Measurements from ENCODE around the gene TAS2R40. TPM values are rescaled to one million over a fixed set of nuclear protein-coding genes. Genes with fewer than 3 reads are reported as not detected.

The TAS2R40 gene
- total and polyA plus RNA-seq, 2 donors from 2014 or later = not detected

GRCh38 chr7:143271240-143271639, 49.4 kb downstream of the TAS2R40 start:
- DNase-seq (no peak), FAIRE-seq (no peak)
- peaks cover 6 to 19% (median 8%) of the 10 kb centered on the region in 3 donors for H3K36me3 ChIP-seq (ENCODE audit: control insufficient read depth in 2 of 3, insufficient read depth in 3 of 3, low read length in 3 of 3)
- no peak overlapping the region for H3K4me3 ChIP-seq (ENCODE audit: low read length in 3 of 3)
- intact Hi-C loops (cut with DNase I) = no loop called here
- no peaks in the 10 kb centered on the region for H3K27me3 ChIP-seq (ENCODE audit: control insufficient read depth, insufficient read depth, low read length)
- H3K4me1 ChIP-seq (ENCODE audit: control insufficient read depth in 2 of 3, insufficient read depth in 2 of 3, low read depth in 1 of 3, low read length in 3 of 3) = no peaks in the 10 kb centered on the region
- H3K9ac ChIP-seq (ENCODE audit: low read length in 3 of 3) = no peak overlapping the region
- no peaks in the 10 kb centered on the region for H3K9me3 ChIP-seq (ENCODE audit: control insufficient read depth in 2 of 3, insufficient read depth in 1 of 3, low read length in 3 of 3)
- H3K27ac ChIP-seq (ENCODE audit: low read depth in 2 of 2, low read length in 2 of 2) = no peak overlapping the region
- no peak for TF ChIP-seq CTCF (IDR thresholded peaks at IDR 0.05; ENCODE audit: borderline replicate concordance, extremely low read depth, insufficient read depth)

Other genes starting within 250 kb of the TAS2R40 start
- gene OR9A2, start 194.9 kb upstream of the TAS2R40 start, total RNA-seq = not detected
- not detected for gene OR9A2, start 194.9 kb upstream of the TAS2R40 start, polyA plus RNA-seq (ENCODE audit: insufficient read depth, low read depth, low replicate concordance)
- not detected for gene OR6V1, start 169.7 kb upstream of the TAS2R40 start, total RNA-seq
- not detected for gene OR6V1, start 169.7 kb upstream of the TAS2R40 start, polyA plus RNA-seq (ENCODE audit: insufficient read depth, low read depth, low replicate concordance)
- gene PIP, start 90.0 kb upstream of the TAS2R40 start, total RNA-seq = 0.47 TPM
- gene PIP, start 90.0 kb upstream of the TAS2R40 start, polyA plus RNA-seq (ENCODE audit: insufficient read depth, low read depth, low replicate concordance) = not detected
- not detected for gene TAS2R39, start 38.6 kb upstream of the TAS2R40 start, total RNA-seq
- gene TAS2R39, start 38.6 kb upstream of the TAS2R40 start, polyA plus RNA-seq (ENCODE audit: insufficient read depth, low read depth, low replicate concordance) = not detected
- gene GSTK1, start 41.4 kb downstream of the TAS2R40 start, total RNA-seq = 176 TPM
- 469 TPM for gene GSTK1, start 41.4 kb downstream of the TAS2R40 start, polyA plus RNA-seq (ENCODE audit: insufficient read depth, low read depth, low replicate concordance)
- 36.7 TPM for gene TMEM139, start 62.9 kb downstream of the TAS2R40 start, total RNA-seq
- 108 TPM for gene TMEM139, start 62.9 kb downstream of the TAS2R40 start, polyA plus RNA-seq (ENCODE audit: insufficient read depth, low read depth, low replicate concordance)
- gene CASP2, start 66.3 kb downstream of the TAS2R40 start, total RNA-seq = 36.2 TPM
- gene CASP2, start 66.3 kb downstream of the TAS2R40 start, polyA plus RNA-seq (ENCODE audit: insufficient read depth, low read depth, low replicate concordance) = 6.6 TPM
- 0.35 TPM for gene CLCN1, start 94.1 kb downstream of the TAS2R40 start, total RNA-seq
- gene CLCN1, start 94.1 kb downstream of the TAS2R40 start, polyA plus RNA-seq (ENCODE audit: insufficient read depth, low read depth, low replicate concordance) = not detected
- gene FAM131B, start 140.7 kb downstream of the TAS2R40 start, total RNA-seq = 0.82 TPM
- 0.19 TPM for gene FAM131B, start 140.7 kb downstream of the TAS2R40 start, polyA plus RNA-seq (ENCODE audit: insufficient read depth, low read depth, low replicate concordance)
- 193 TPM for gene ZYX, start 159.3 kb downstream of the TAS2R40 start, total RNA-seq
- gene ZYX, start 159.3 kb downstream of the TAS2R40 start, polyA plus RNA-seq (ENCODE audit: insufficient read depth, low read depth, low replicate concordance) = 50.1 TPM
- gene EPHA1, start 186.8 kb downstream of the TAS2R40 start, total RNA-seq = 22.3 TPM
- 6.9 TPM for gene EPHA1, start 186.8 kb downstream of the TAS2R40 start, polyA plus RNA-seq (ENCODE audit: insufficient read depth, low read depth, low replicate concordance)
- gene TAS2R60, start 221.4 kb downstream of the TAS2R40 start, total RNA-seq = not detected
- gene TAS2R60, start 221.4 kb downstream of the TAS2R40 start, polyA plus RNA-seq (ENCODE audit: insufficient read depth, low read depth, low replicate concordance) = not detected